ENCODE results near the gene JAZF1.

Gene JAZF1

GRCh38 chr7:27911920-27912319, 268.7 kb downstream of the JAZF1 start:
- ATAC-seq = no peak
- TF ChIP-seq OSR1 (CRISPR knock-in tag; IDR thresholded peaks at IDR 0.05) (no peak), TSHZ2 (CRISPR knock-in tag; IDR thresholded peaks at IDR 0.05) (no peak), ESRRG (CRISPR knock-in tag; IDR thresholded peaks at IDR 0.05) (no peak), ZNF565 (CRISPR knock-in tag; conservative IDR thresholded peaks at IDR 0.05; ENCODE audit: low read depth) (no peak), CREB5 (CRISPR knock-in tag; IDR thresholded peaks at IDR 0.05; ENCODE audit: low read depth) (no peak), ZFP3 (CRISPR knock-in tag; IDR thresholded peaks at IDR 0.05) (no peak), ZC3H10 (CRISPR knock-in tag; IDR thresholded peaks at IDR 0.05) (no peak), CSDC2 (CRISPR knock-in tag; IDR thresholded peaks at IDR 0.05) (no peak), POU6F1 (CRISPR knock-in tag; IDR thresholded peaks at IDR 0.05; ENCODE audit: borderline replicate concordance, low read depth) (no peak), TCF4 (CRISPR knock-in tag; IDR thresholded peaks at IDR 0.05; ENCODE audit: borderline replicate concordance) (no peak), ZNF8 (CRISPR knock-in tag; IDR thresholded peaks at IDR 0.05) (no peak), GLIS3 (CRISPR knock-in tag; IDR thresholded peaks at IDR 0.05) (no peak), ZNF70 (CRISPR knock-in tag; IDR thresholded peaks at IDR 0.05) (no peak), TOX (CRISPR knock-in tag; IDR thresholded peaks at IDR 0.05; ENCODE audit: borderline replicate concordance) (no peak), PATZ1 (CRISPR knock-in tag; IDR thresholded peaks at IDR 0.05; ENCODE audit: borderline replicate concordance) (no peak)

GRCh38 chr7:27910326-27910725, 270.3 kb downstream of the JAZF1 start:
- TF ChIP-seq ZNF565 (CRISPR knock-in tag; conservative IDR thresholded peaks at IDR 0.05; ENCODE audit: low read depth) (no peak), ZC3H10 (CRISPR knock-in tag; IDR thresholded peaks at IDR 0.05) (no peak), GLIS3 (CRISPR knock-in tag; IDR thresholded peaks at IDR 0.05) (no peak), ESRRG (CRISPR knock-in tag; IDR thresholded peaks at IDR 0.05) (no peak), ZFP3 (CRISPR knock-in tag; IDR thresholded peaks at IDR 0.05) (no peak), CREB5 (CRISPR knock-in tag; IDR thresholded peaks at IDR 0.05; ENCODE audit: low read depth) (no peak), TOX (CRISPR knock-in tag; IDR thresholded peaks at IDR 0.05; ENCODE audit: borderline replicate concordance) (no peak), BACH2 (CRISPR knock-in tag; IDR thresholded peaks at IDR 0.05; ENCODE audit: borderline replicate concordance) (no peak), ZNF70 (CRISPR knock-in tag; IDR thresholded peaks at IDR 0.05) (no peak), CSRNP3 (CRISPR knock-in tag; IDR thresholded peaks at IDR 0.05) (no peak), ZNF8 (CRISPR knock-in tag; IDR thresholded peaks at IDR 0.05) (no peak), CSDC2 (CRISPR knock-in tag; IDR thresholded peaks at IDR 0.05) (no peak), ARNTL (CRISPR knock-in tag; IDR thresholded peaks at IDR 0.05; ENCODE audit: borderline replicate concordance, low read depth) (no peak), SNAI2 (CRISPR knock-in tag; IDR thresholded peaks at IDR 0.05) (no peak), POU6F1 (CRISPR knock-in tag; IDR thresholded peaks at IDR 0.05; ENCODE audit: borderline replicate concordance, low read depth) (no peak), PPARA (CRISPR knock-in tag; IDR thresholded peaks at IDR 0.05; ENCODE audit: borderline replicate concordance) (no peak), TSHZ2 (CRISPR knock-in tag; IDR thresholded peaks at IDR 0.05) (no peak), ISL1 (CRISPR knock-in tag; IDR thresholded peaks at IDR 0.05) (no peak), ZFP30 (CRISPR knock-in tag; IDR thresholded peaks at IDR 0.05) (no peak), RARB (CRISPR knock-in tag; IDR thresholded peaks at IDR 0.05) (no peak)
- ATAC-seq = peak; percentile 41; the same call in 1 of the 3 replicates
